B cell (primary cell): Measurements from ENCODE around the gene BIN2. TPM values are rescaled to one million over a fixed set of nuclear protein-coding genes. Genes with fewer than 3 reads are reported as not detected.

ENCODE experiments used
- ATAC-seq: fragments of 200-7000 bp; cut with Tn5 transposase; one replicate; pipeline ENCODE4 v1.10.0; 2021; ENCODE audit warnings: low read depth, mild to moderate bottlenecking, moderate number of reproducible peaks, moderate library complexity
- CTCF ChIA-PET: fragments of 350-600 bp; sonication (Branson Sonifier 250); formaldehyde crosslinking; loops from one replicate; lab custom pipeline; 2021; ENCODE audit warnings: antibody characterized with exemption, inconsistent platforms; lab: Charles Lee
- POLR2A ChIA-PET: fragments of 350-600 bp; sonication (Branson Sonifier 250); formaldehyde crosslinking; loops from one replicate; lab custom pipeline; 2021; ENCODE audit warnings: antibody characterized with exemption; lab: Charles Lee
- DNase-seq: peaks from one replicate; pipeline ENCODE4 v3.0.0; 2013
- H2AFZ ChIP-seq: 2 replicates; pipeline ENCODE4 v1.6.1; 2012; ENCODE audit warnings: mild to moderate bottlenecking, low read depth, low read length; ENCODE audit not compliant: insufficient read depth, poor library complexity, severe bottlenecking
- H3K27ac ChIP-seq, 2 donors: 1 replicate in 1 of 2; 2 replicates in 1 of 2; pipeline ENCODE4 v1.5.1; 2012 to 2013; ENCODE audit warnings: low read length in 2 of 2, mild to moderate bottlenecking in 2 of 2, moderate library complexity in 1 of 2
- H3K27me3 ChIP-seq, 4 experiments: fragments of 200-600 bp in 1 of 4; sonication (generic) in 1 of 4; replicated peaks in 1 of 4; 1 replicate in 2 of 4; 2 replicates in 2 of 4; pipeline versions ENCODE4 v1.6.1 to v1.7.0; 2013 to 2016; ENCODE audit warnings: low read length in 3 of 4, mild to moderate bottlenecking in 2 of 4, mixed read lengths in 1 of 4, moderate library complexity in 1 of 4; ENCODE audit not compliant: insufficient read depth in 4 of 4, control insufficient read depth in 3 of 4; ENCODE audit errors: control extremely low read depth in 1 of 4
- H3K36me3 ChIP-seq, 2 experiments: replicated peaks in 1 of 2; 1 replicate in 1 of 2; 2 replicates in 1 of 2; pipeline versions ENCODE4 v1.6.1 to v1.7.1; 2013; ENCODE audit warnings: low read length in 1 of 2; ENCODE audit not compliant: insufficient read depth in 2 of 2, control insufficient read depth in 1 of 2; ENCODE audit errors: control extremely low read depth in 1 of 2, extremely low read depth in 1 of 2
- H3K4me1 ChIP-seq, 2 donors: fragments of 200-600 bp in 1 of 2; sonication (generic) in 1 of 2; 1 replicate in 1 of 2; 2 replicates in 1 of 2; pipeline versions ENCODE4 v1.5.1 to v1.6.1; 2013 to 2017; ENCODE audit warnings: low read length in 2 of 2; ENCODE audit not compliant: control insufficient read depth in 2 of 2, insufficient read depth in 2 of 2
- H3K4me2 ChIP-seq: replicated peaks from 2 replicates; pipeline ENCODE3; 2012; ENCODE audit warnings: mild to moderate bottlenecking, low read depth, low read length; ENCODE audit not compliant: poor library complexity, severe bottlenecking
- H3K4me3 ChIP-seq, 5 experiments: fragments of 200-600 bp in 1 of 5; sonication (generic) in 1 of 5; 1 replicate in 3 of 5; 2 replicates in 2 of 5; pipeline versions ENCODE4 v1.5.1 to v1.7.0; 2011 to 2016; ENCODE audit warnings: low read length in 4 of 5, mild to moderate bottlenecking in 4 of 5, low read depth in 2 of 5, control low read depth in 1 of 5, moderate library complexity in 1 of 5; ENCODE audit not compliant: insufficient read depth in 1 of 5; ENCODE audit errors: control extremely low read depth in 1 of 5, extremely low read depth in 1 of 5
- H3K79me2 ChIP-seq: fragments of 200-600 bp; sonication (generic); one replicate; pipeline ENCODE4 v1.6.0; 2016; ENCODE audit warnings: low read length; ENCODE audit not compliant: control insufficient read depth, insufficient read depth
- H3K9ac ChIP-seq: fragments of 200-600 bp; sonication (generic); 2 replicates; pipeline ENCODE4 v1.6.1; 2017; ENCODE audit warnings: mild to moderate bottlenecking, low read length, moderate library complexity
- H3K9me3 ChIP-seq, 3 donors: one replicate each; pipeline versions ENCODE4 v1.6.1 to v1.7.1; 2013; ENCODE audit warnings: low read length in 2 of 3; ENCODE audit not compliant: control insufficient read depth in 2 of 3, insufficient read depth in 1 of 3; ENCODE audit errors: control extremely low read depth in 1 of 3
- H4K20me1 ChIP-seq: 2 replicates; pipeline ENCODE4 v1.6.0; 2012; ENCODE audit warnings: mild to moderate bottlenecking, low read length; ENCODE audit not compliant: insufficient read depth, control insufficient read depth, poor library complexity, severe bottlenecking
- H3K27ac Mint-ChIP-seq: one replicate; pipeline ENCODE4 v1.8.0; 2021; ENCODE audit warnings: mixed read lengths
- H3K27me3 Mint-ChIP-seq: one replicate; pipeline ENCODE4 v1.8.0; 2021; ENCODE audit warnings: mixed read lengths
- H3K4me1 Mint-ChIP-seq: one replicate; pipeline ENCODE4 v1.8.0; 2021; ENCODE audit warnings: mixed read lengths
- H3K4me3 Mint-ChIP-seq: one replicate; pipeline ENCODE4 v1.8.0; 2021; ENCODE audit warnings: mixed read lengths
- H3K9me3 Mint-ChIP-seq: one replicate; pipeline ENCODE4 v1.8.0; 2022; ENCODE audit warnings: mixed read lengths; ENCODE audit not compliant: insufficient read depth
- EZH2 ChIP-seq: IDR thresholded peaks from 2 replicates; pipeline ENCODE4 v1.6.1; 2012; ENCODE audit warnings: borderline replicate concordance, low read depth, mild to moderate bottlenecking, moderate library complexity, low read length; ENCODE audit not compliant: insufficient read depth, poor library complexity, severe bottlenecking
- WGBS: methylation state at CpG from one replicate; pipeline ENCODE4 v1.1.5; 2013; ENCODE audit warnings: missing lambda C conversion rate; ENCODE audit not compliant: insufficient coverage; 5-methylcytosine and 5-hydroxymethylcytosine counted together
- intact Hi-C: fragments of 100-400 bp; cut with micrococcal nuclease; formaldehyde crosslinking; loops from one replicate; pipeline ENCODE4 v1.10.0; 2022
- polyA plus RNA-seq: library from polyadenylated mRNA; depleted of rRNA; stranded (reverse); fragments of >200 nt; gene quantifications from 2 replicates; pipeline ENCODE4 v1.2.3, GENCODE V29; 2012
- total RNA-seq, 2 donors: library from RNA; stranded (reverse); fragments of 120-200 nt in 1 of 2; gene quantifications; 1 replicate in 1 of 2; 2 replicates in 1 of 2; pipeline versions ENCODE4 v1.2.3 to v1.2.4, GENCODE V29; 2013 to 2022
- TF ChIP-seq, protein P1 (sequence below): fragments of 200-600 bp; IDR thresholded peaks from one replicate; pipeline ENCODE4 v1.8.0; 2022; ENCODE audit warnings: antibody characterized with exemption, mild to moderate bottlenecking

Gene BIN2
- total and polyA plus RNA-seq, 2 donors (not counting 1 experiment from before 2014, with no cell fraction given), result 41.5 to 100 TPM

- peaks cover 0 to 9% (median 0%) of the 10 kb centered on the region in 3 donors for H3K9me3 ChIP-seq
- peak overlapping the region; percentile 36 for H2AFZ ChIP-seq
- POLR2A ChIA-PET, result interaction anchor here (0.6 to 1.3 kb wide), 3 partner anchors 23 to 61 kb away, joined by 3 to 5 read pairs (median 3); no protein-coding TSS in a partner anchor
- no peaks in the 10 kb centered on the region for H4K20me1 ChIP-seq
- CTCF ChIA-PET, result interaction anchor here (0.7 to 11.9 kb wide), 6 partner anchors 15 to 104 kb away, joined by 3 to 148 read pairs (median 4); partner anchors contain the start of genes DAZAP2 and POU6F1
- DNase-seq (no peak), ATAC-seq (no peak)
- peak overlapping the region; percentile 95 for H3K4me3 Mint-ChIP-seq
- peaks cover 92% of the 10 kb centered on the region for H3K4me1 Mint-ChIP-seq
- no peaks in the 10 kb centered on the region for H3K27me3 ChIP-seq
- peak overlapping the region; percentile 99 for H3K27ac Mint-ChIP-seq
- H3K27ac ChIP-seq, result peak overlapping the region; percentile 88 to 93
- no peaks in the 10 kb centered on the region for H3K9me3 Mint-ChIP-seq
- intact Hi-C loops, result loop anchor here (2.0 to 10.0 kb wide), 5 partner anchors 52 to 558 kb away; partner anchors contain the start of genes ATF1, DAZAP2, LETMD1 and SMAGP
- WGBS, result no CpG with 5 or more reads among the region's 5 CpGs
- TF ChIP-seq EZH2, result no peak
- TF ChIP-seq, protein P1, sequence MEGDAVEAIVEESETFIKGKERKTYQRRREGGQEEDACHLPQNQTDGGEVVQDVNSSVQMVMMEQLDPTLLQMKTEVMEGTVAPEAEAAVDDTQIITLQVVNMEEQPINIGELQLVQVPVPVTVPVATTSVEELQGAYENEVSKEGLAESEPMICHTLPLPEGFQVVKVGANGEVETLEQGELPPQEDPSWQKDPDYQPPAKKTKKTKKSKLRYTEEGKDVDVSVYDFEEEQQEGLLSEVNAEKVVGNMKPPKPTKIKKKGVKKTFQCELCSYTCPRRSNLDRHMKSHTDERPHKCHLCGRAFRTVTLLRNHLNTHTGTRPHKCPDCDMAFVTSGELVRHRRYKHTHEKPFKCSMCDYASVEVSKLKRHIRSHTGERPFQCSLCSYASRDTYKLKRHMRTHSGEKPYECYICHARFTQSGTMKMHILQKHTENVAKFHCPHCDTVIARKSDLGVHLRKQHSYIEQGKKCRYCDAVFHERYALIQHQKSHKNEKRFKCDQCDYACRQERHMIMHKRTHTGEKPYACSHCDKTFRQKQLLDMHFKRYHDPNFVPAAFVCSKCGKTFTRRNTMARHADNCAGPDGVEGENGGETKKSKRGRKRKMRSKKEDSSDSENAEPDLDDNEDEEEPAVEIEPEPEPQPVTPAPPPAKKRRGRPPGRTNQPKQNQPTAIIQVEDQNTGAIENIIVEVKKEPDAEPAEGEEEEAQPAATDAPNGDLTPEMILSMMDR, result no peak
- H3K79me2 ChIP-seq, result peaks cover 59% of the 10 kb centered on the region
- H3K27me3 Mint-ChIP-seq, result no peaks in the 10 kb centered on the region
- H3K36me3 ChIP-seq, result peaks cover 0 to 13% of the 10 kb centered on the region in 2 experiments
- peak overlapping the region; percentile 91 for H3K9ac ChIP-seq
- H3K4me2 ChIP-seq, result peak overlapping the region; percentile 96
- peak overlapping the region; percentile 62 to 92 (median 81) for H3K4me3 ChIP-seq
- H3K4me1 ChIP-seq, result peaks cover 84 to 92% of the 10 kb centered on the region in 2 donors
Measured at GRCh38 chr12:51322452-51322851, 1.5 kb downstream of the BIN2 start.

GRCh38 chr12:51321882-51322281 lies 2.1 kb downstream of the BIN2 start:
- no peak for TF ChIP-seq EZH2
- TF ChIP-seq, protein P1, result no peak
- H3K9me3 ChIP-seq, result peaks cover 0 to 9% (median 0%) of the 10 kb centered on the region in 3 donors
- Mint-ChIP-seq H3K4me1 (peaks cover 91% of the 10 kb centered on the region), H3K4me3 (peak overlapping the region; percentile 95), H3K27ac (peak overlapping the region; percentile 99), H3K27me3 (no peaks in the 10 kb centered on the region), H3K9me3 (no peaks in the 10 kb centered on the region)
- intact Hi-C loops, result loop anchor here (2.0 to 10.0 kb wide), 5 partner anchors 51 to 557 kb away; partner anchors contain the start of genes ATF1, DAZAP2, LETMD1 and SMAGP
- POLR2A ChIA-PET, result interaction anchor here (0.6 to 1.3 kb wide), 2 partner anchors 51 to 104 kb away, joined by 3 to 8 read pairs; partner anchors contain the start of gene POU6F1
- H3K27ac ChIP-seq, result peak overlapping the region in 1 of 2 donors; percentile 93
- H3K79me2 ChIP-seq, result peaks cover 63% of the 10 kb centered on the region
- CTCF ChIA-PET, result interaction anchor here (1.0 to 11.9 kb wide), 2 partner anchors 17 to 61 kb away, joined by 3 to 148 read pairs; no protein-coding TSS in a partner anchor
- H2AFZ ChIP-seq, result no peak overlapping the region
- DNase-seq (no peak), ATAC-seq (no peak)
- peak overlapping the region; percentile 13 for H3K9ac ChIP-seq
- H3K4me2 ChIP-seq, result peak overlapping the region; percentile 96
- WGBS, result 83% methylated on average over 1 of the region's 3 CpGs
- no peaks in the 10 kb centered on the region for H3K27me3 ChIP-seq
- peak overlapping the region in 3 of 5 experiments; percentile 0 to 92 (median 26) for H3K4me3 ChIP-seq
- H3K36me3 ChIP-seq, result peaks cover 0 to 13% of the 10 kb centered on the region in 2 experiments
- no peaks in the 10 kb centered on the region for H4K20me1 ChIP-seq
- peaks cover 79 to 90% of the 10 kb centered on the region in 2 donors for H3K4me1 ChIP-seq
